Gastroesophageal sphincter (tissue), 4 donors: ENCODE results near the gene HILPDA. TPM values are rescaled to one million over a fixed set of nuclear protein-coding genes. Genes with fewer than 3 reads are reported as not detected.
A peak's percentile ranks its signal among the peaks of the same experiment; 100 is the strongest.

Experiments
- ATAC-seq: fragments of 150-250 bp; one replicate; pipeline ENCODE4 v1.9.1; 2016; ENCODE audit warnings: mild to moderate bottlenecking, moderate library complexity
- H3K27ac ChIP-seq, 4 donors: fragments of 200-600 bp; sonication (generic) in 3 of 4; 1 replicate in 3 of 4; 2 replicates in 1 of 4; pipeline ENCODE4 v1.5.1; 2016 to 2019
- H3K27me3 ChIP-seq: fragments of 200-600 bp; sonication (generic); one replicate; pipeline ENCODE4 v1.5.1; 2019
- H3K36me3 ChIP-seq, 2 donors: fragments of 200-600 bp; sonication (generic); one replicate each; pipeline ENCODE4 v1.5.1; 2019; ENCODE audit warnings: control low read depth in 1 of 2
- H3K4me1 ChIP-seq, 3 donors: fragments of 200-600 bp; sonication (generic); 1 replicate in 2 of 3; 2 replicates in 1 of 3; pipeline ENCODE4 v1.5.1; 2016 to 2019; ENCODE audit warnings: control low read depth in 2 of 3
- H3K4me3 ChIP-seq, 2 donors: fragments of 200-600 bp; sonication (generic); one replicate each; pipeline ENCODE4 v1.5.1; 2019; ENCODE audit warnings: mild to moderate bottlenecking in 1 of 2, moderate library complexity in 1 of 2
- H3K9me3 ChIP-seq, 3 donors: fragments of 200-600 bp; sonication (generic); one replicate each; pipeline ENCODE4 v1.5.1; 2017 to 2019; ENCODE audit warnings: control low read depth in 2 of 3
- EP300 ChIP-seq: sonication (generic); formaldehyde crosslinking; IDR thresholded peaks from one replicate; pipeline ENCODE4 v1.6.1; 2017; ENCODE audit warnings: antibody characterized with exemption, mild to moderate bottlenecking
- POLR2A ChIP-seq, 2 donors: fragments of 450-650 bp; IDR thresholded peaks; one replicate each; pipeline ENCODE4 v1.6.1; 2017; ENCODE audit warnings: antibody characterized with exemption in 2 of 2, mild to moderate bottlenecking in 2 of 2, moderate library complexity in 1 of 2
- POLR2AphosphoS5 ChIP-seq: sonication (generic); formaldehyde crosslinking; IDR thresholded peaks from one replicate; pipeline ENCODE4 v1.6.1; 2017; ENCODE audit warnings: antibody characterized with exemption
- WGBS, 2 donors: methylation state at CpG; one replicate each; pipeline ENCODE4 v1.1.5; 2018; ENCODE audit warnings: low coverage in 1 of 2; 5-methylcytosine and 5-hydroxymethylcytosine counted together
- total RNA-seq, 4 donors: library from RNA; depleted of rRNA; stranded (reverse); fragments of >200 nt; gene quantifications; one replicate each; pipeline ENCODE4 v1.1.0, GENCODE V29; 2016
- TF ChIP-seq, protein P1 (sequence below), 4 experiments: fragments of 200-600 bp in 2 of 4; fragments of 450-650 bp in 2 of 4; sonication (generic) in 1 of 4; IDR thresholded peaks; one replicate each; pipeline ENCODE4 v1.5.1; 2017 to 2019; ENCODE audit warnings: antibody characterized with exemption in 4 of 4, mild to moderate bottlenecking in 2 of 4, moderate library complexity in 2 of 4

The HILPDA gene
- total RNA-seq, 4 donors from 2014 or later, result 2.8 to 19.0 (median 6.6) TPM

DNA sequence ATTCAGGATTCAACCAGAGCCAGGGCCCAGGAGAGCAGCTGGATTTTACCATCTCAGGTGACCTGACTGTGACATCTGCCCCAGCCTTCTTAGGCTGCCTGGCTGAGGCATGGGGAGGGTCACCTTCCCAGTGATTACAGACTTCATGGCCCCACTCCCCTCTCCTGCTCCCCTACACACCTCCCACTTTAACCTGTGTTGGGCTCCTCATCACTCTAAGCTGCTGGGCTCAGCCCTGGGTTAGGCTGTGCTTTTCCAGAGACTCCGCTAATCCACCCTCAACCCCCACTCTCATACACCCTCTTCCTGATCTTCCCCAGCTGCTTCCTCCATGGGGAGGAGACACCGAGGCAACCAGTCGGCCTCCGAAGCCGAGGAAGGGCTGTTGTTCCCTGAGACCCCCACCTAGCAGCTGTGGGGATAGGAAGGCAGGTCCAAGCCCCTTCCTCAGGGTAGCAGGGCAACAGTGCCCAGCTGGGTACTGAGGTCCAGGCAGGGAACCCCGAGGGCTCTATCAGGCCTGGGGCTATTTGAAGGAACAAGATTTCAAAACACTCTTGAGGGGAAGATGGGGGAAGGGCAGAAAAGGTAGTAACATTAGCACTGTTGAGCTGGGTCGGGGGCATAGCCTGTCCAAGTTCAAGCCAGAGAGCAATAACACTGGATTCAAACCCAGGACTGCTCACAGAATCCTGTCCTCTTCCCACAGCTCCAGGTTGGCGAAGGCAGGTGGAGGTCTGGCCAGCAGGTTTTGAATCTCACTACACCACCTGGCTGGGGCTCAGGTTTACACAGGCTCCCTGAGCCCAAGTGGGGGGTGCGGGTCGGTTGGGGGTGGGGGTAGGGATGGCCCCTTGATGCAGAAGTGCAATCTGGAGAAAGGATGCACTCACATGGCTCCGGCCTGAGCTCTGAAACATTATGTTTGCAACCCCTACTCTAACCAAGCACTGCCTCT lies 47.6 kb upstream of the HILPDA start:
- peak overlapping the region in 3 of 4 donors; percentile 89 to 94 (median 93) for H3K27ac ChIP-seq
- WGBS, 2 donors, result 67 to 90% methylated on average over 1 to 3 of the region's 11 CpGs
- H3K36me3 ChIP-seq, result no peaks in the 10 kb centered on the region
- no peaks in the 10 kb centered on the region for H3K9me3 ChIP-seq
- TF ChIP-seq, protein P1, sequence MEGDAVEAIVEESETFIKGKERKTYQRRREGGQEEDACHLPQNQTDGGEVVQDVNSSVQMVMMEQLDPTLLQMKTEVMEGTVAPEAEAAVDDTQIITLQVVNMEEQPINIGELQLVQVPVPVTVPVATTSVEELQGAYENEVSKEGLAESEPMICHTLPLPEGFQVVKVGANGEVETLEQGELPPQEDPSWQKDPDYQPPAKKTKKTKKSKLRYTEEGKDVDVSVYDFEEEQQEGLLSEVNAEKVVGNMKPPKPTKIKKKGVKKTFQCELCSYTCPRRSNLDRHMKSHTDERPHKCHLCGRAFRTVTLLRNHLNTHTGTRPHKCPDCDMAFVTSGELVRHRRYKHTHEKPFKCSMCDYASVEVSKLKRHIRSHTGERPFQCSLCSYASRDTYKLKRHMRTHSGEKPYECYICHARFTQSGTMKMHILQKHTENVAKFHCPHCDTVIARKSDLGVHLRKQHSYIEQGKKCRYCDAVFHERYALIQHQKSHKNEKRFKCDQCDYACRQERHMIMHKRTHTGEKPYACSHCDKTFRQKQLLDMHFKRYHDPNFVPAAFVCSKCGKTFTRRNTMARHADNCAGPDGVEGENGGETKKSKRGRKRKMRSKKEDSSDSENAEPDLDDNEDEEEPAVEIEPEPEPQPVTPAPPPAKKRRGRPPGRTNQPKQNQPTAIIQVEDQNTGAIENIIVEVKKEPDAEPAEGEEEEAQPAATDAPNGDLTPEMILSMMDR (IDR thresholded peaks at IDR 0.05), result no peak
- TF ChIP-seq POLR2AphosphoS5 (no peak), POLR2A (IDR thresholded peaks at IDR 0.05) (no peak), EP300 (no peak)
- peaks cover 0 to 70% (median 34%) of the 10 kb centered on the region in 3 donors for H3K4me1 ChIP-seq
- H3K4me3 ChIP-seq, result peak overlapping the region in 1 of 2 donors; percentile 79
- no peak for ATAC-seq
- no peaks in the 10 kb centered on the region for H3K27me3 ChIP-seq

DNA sequence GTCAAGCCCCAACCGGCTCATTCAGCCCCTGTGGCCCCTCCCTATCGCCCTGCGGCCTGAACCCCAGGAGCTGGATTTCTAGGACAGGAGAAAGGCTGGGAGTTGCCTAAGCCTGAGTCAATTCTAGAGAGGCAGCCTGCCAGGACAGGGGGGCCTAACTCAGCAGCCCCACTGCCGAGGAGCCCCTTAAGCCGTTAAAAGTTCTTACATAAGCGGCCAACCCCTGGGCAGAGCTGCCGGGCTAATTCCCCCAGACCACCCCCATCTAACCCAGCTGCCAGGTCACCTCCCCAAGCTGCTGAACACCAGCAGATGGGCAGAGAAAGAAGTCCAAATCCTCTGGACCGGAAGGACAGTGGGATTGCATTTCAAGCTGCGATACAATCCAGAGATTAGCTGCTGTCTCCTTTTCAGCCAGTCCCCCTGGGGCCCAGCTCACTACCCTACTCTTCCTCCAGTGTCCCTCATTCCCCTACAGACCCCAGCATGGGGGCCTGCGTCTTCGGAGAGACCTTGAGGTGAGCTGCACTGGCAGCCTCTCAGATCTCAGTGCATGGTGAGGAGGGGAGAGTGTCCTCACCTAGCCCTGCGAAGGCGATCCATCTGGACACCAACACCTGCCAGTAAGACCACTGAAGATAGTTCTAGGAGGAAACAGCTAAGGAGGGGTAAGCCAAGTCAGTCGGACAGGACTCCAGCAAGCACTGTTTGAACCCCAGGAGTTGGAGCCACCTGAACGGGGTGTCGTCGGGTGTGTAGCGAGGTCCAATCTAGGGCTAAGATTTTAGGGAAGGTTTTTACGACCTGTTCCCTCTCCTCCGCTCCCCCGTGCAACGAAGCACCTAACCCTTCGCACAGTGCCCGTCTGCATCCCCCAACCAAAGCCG lies 46.7 kb upstream of the HILPDA start:
- peak overlapping the region; percentile 43 to 79 for H3K4me3 ChIP-seq
- peaks cover 0 to 63% (median 34%) of the 10 kb centered on the region in 3 donors for H3K4me1 ChIP-seq
- TF ChIP-seq EP300, result no peak
- TF ChIP-seq POLR2AphosphoS5, result no peak
- no peak for TF ChIP-seq POLR2A (IDR thresholded peaks at IDR 0.05)
- TF ChIP-seq, protein P1 (IDR thresholded peaks at IDR 0.05), result no peak
- no peak for ATAC-seq
- WGBS, 2 donors, result 0 to 7% methylated on average over 6 to 11 of the region's 25 CpGs
- no peaks in the 10 kb centered on the region for H3K36me3 ChIP-seq
- no peaks in the 10 kb centered on the region for H3K27me3 ChIP-seq
- no peaks in the 10 kb centered on the region for H3K9me3 ChIP-seq
- H3K27ac ChIP-seq, result peak overlapping the region; percentile 34 to 94 (median 91)

DNA sequence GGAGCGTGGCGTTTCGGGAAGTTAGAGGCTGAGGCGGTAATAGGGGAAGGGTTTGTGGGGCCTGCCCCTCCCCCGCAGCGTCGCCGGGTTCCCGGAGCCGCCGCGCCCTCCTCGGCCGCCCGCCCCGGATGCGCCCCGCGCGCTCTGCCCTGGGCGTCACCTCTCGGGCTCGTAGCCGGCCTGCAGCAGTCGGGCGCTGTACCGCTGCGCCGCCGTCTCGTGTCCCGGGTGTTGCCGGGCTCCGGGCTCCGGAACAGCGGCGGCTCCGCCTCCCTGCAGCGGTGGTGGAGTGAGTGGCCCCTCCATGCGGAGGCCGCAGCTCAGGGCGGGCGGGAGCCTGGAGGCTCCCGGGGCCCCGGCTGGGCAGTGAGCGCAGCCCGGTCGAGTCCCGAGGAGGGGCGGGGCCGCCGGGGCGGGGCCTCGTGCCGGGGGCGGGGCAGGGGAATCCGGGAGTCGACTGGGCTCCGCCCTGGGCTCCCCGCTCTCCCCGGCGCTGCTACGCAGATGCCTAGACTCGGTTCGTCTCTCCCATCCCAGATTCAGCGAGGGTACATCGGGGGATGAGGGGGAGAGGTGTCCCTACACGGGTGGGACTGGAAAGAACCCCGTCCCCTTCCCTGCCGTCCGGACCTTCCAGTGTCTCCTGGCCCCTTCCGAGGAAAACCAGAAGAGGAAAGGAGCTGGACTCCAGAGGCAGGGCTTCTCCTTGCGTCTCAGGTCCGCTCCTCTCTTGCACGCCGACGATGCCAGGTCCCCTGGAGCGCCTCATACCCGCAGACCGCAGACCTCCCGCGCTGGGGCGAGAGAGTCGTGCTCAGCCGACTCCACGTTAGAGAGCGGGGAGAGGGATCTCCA lies 45.9 kb upstream of the HILPDA start, which contains the start of gene IMPDH1:
IMPDH1 (minus strand) TSS at position 387 of the 855 bp plus-strand sequence; CDS start at position 306, 81 bp downstream.
- no peaks in the 10 kb centered on the region for H3K9me3 ChIP-seq
- peak within 1 kb of the TSS; percentile 43 to 79 for H3K4me3 ChIP-seq
- peaks cover 0 to 54% (median 26%) of the 10 kb centered on the region in 3 donors for H3K4me1 ChIP-seq
- TF ChIP-seq POLR2AphosphoS5, result peak; percentile 89
- no peak for TF ChIP-seq EP300
- TF ChIP-seq, protein P1 (IDR thresholded peaks at IDR 0.05), result peak in 2 of 4 experiments; percentile 6 to 29
- TF ChIP-seq POLR2A (IDR thresholded peaks at IDR 0.05), result peak; percentile 72 to 79
- peak within 1 kb of the TSS; percentile 78 to 94 (median 91) for H3K27ac ChIP-seq
- H3K36me3 ChIP-seq, result no peaks in the 10 kb centered on the region
- WGBS, 2 donors, result 0% methylated on average over 2 of the region's 87 CpGs; no CpG with 5 or more reads in 1 of the 2 donors
- peak; percentile 94 for ATAC-seq
- H3K27me3 ChIP-seq, result no peaks in the 10 kb centered on the region

DNA sequence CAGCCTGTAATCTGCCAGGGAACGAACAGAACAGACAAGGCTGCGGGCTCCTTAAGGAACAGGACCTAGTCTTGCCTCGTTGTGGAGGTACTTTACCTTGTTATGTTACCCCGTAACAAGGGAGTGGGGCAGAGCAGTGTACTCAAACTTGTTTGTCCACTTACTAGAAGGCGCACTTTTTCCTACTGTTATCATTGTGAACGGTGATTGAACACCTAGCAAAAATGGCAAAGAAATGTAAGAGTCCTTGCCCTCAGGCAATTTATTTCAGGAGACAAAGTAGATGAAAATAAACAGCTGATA lies 45.3 kb upstream of the HILPDA start:
- Histone ChIP-seq H3K4me3 (peak overlapping the region; percentile 43 to 79), H3K27me3 (no peaks in the 10 kb centered on the region), H3K4me1 (peaks cover 0 to 49% (median 21%) of the 10 kb centered on the region in 3 donors), H3K27ac (peak overlapping the region; percentile 78 to 94 (median 91)), H3K36me3 (no peaks in the 10 kb centered on the region), H3K9me3 (no peaks in the 10 kb centered on the region)
- TF ChIP-seq POLR2A (IDR thresholded peaks at IDR 0.05) (no peak), POLR2AphosphoS5 (no peak), EP300 (no peak)
- TF ChIP-seq, protein P1 (IDR thresholded peaks at IDR 0.05), result no peak
- 0% methylated on average over 3 of the region's 6 CpGs for WGBS, 2 donors
- ATAC-seq, result no peak
